Activated naive CD4-positive, alpha-beta T cell (primary cell): ENCODE measurements around the gene PTGDR.

Experiments used
- DNase-seq, 4 experiments: peaks; one replicate each; lab custom pipeline; 2025; lab: John Stamatoyannopoulos, UW

PTGDR gene

GRCh38 chr14:52265253-52265652, 2.2 kb upstream of the PTGDR start:
- no peak for DNase-seq

GRCh38 chr14:52266179-52266578, 1.3 kb upstream of the PTGDR start:
- DNase-seq, result no peak

- no peak for DNase-seq
Measured at GRCh38 chr14:52266782-52267181, 716 bp upstream of the PTGDR start.

GRCh38 chr14:52268279-52269061, 972 bp downstream of the PTGDR start:
- DNase-seq, result no peak

GRCh38 chr14:52269100-52269499, 1.6 kb downstream of the PTGDR start:
- no peak for DNase-seq

- DNase-seq, result no peak
Measured at GRCh38 chr14:52269982-52270381, 2.5 kb downstream of the PTGDR start.

GRCh38 chr14:52271538-52271937, 4.0 kb downstream of the PTGDR start:
- DNase-seq, result no peak

GRCh38 chr14:52272375-52272774, 4.9 kb downstream of the PTGDR start:
- DNase-seq, result no peak

- no peak for DNase-seq
Measured at GRCh38 chr14:52275372-52275771, 7.9 kb downstream of the PTGDR start.

- no peak for DNase-seq
Measured at GRCh38 chr14:52277552-52277951, 10.1 kb downstream of the PTGDR start.

- no peak for DNase-seq
Measured at GRCh38 chr14:52279408-52279807, 11.9 kb downstream of the PTGDR start.

GRCh38 chr14:52283099-52283498, 15.6 kb downstream of the PTGDR start:
- no peak for DNase-seq

GRCh38 chr14:52286661-52287649, 19.5 kb downstream of the PTGDR start:
- DNase-seq, result no peak

GRCh38 chr14:52296378-52296777, 28.9 kb downstream of the PTGDR start:
- DNase-seq, result no peak

- no peak for DNase-seq
Measured at GRCh38 chr14:52298795-52299194, 31.3 kb downstream of the PTGDR start.

GRCh38 chr14:52299692-52300278, 32.3 kb downstream of the PTGDR start:
- DNase-seq, result no peak

GRCh38 chr14:52303236-52303635, 35.7 kb downstream of the PTGDR start:
- no peak for DNase-seq

GRCh38 chr14:52304248-52304904, 36.9 kb downstream of the PTGDR start:
- DNase-seq, result no peak

GRCh38 chr14:52305014-52305413, 37.5 kb downstream of the PTGDR start:
- DNase-seq, result no peak

- no peak for DNase-seq
Measured at GRCh38 chr14:52307376-52307775, 39.9 kb downstream of the PTGDR start.

GRCh38 chr14:52307905-52308304, 40.4 kb downstream of the PTGDR start:
- no peak for DNase-seq

GRCh38 chr14:52310541-52310940, 43.0 kb downstream of the PTGDR start:
- no peak for DNase-seq
